NCI-H2196 treated with DMSO at 0.1 percent for 48 hours (cell line): ENCODE results near the gene TGM4.
"Not testable (repeated sequence)": the region's sequence is repeated elsewhere in the genome, so short reads cannot be mapped to it uniquely, and the experiment has no call there.

Source experiments
- DNase-seq: peaks from one replicate; lab custom pipeline; 2025; ENCODE audit not compliant: unreplicated experiment; lab: John Stamatoyannopoulos, UW

Gene TGM4

DNA sequence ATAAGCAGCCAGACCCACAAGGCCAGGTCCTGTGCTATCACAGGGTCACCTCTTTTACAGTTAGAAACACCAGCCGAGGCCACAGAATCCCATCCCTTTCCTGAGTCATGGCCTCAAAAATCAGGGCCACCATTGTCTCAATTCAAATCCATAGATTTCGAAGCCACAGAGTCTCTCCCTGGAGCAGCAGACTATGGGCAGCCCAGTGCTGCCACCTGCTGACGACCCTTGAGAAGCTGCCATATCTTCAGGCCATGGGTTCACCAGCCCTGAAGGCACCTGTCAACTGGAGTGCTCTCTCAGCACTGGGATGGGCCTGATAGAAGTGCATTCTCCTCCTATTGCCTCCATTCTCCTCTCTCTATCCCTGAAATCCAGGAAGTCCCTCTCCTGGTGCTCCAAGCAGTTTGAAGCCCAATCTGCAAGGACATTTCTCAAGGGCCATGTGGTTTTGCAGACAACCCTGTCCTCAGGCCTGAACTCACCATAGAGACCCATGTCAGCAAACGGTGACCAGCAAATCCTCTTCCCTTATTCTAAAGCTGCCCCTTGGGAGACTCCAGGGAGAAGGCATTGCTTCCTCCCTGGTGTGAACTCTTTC lies 39.6 kb downstream of the TGM4 start:
- peak; percentile 27 for DNase-seq

DNA sequence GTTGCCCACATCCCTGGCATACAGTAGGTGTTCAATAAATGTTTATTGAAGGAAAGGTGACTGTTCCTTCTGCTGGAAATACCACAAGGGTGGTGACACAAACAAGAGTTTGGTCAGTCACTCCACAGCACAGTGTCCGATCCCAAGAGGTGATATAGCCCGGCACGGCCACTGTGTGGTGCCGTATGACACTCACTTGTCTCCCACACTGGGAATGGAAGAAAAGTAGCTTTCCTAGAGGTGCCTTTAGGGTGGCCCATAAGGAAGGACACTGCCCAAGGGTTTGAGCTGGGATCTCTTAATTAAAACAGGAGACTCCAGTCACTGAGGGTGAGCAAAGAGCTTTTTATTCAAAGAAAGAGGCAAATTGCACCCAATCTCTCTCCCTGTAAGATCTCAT lies 40.5 kb downstream of the TGM4 start:
- no peak for DNase-seq

DNA sequence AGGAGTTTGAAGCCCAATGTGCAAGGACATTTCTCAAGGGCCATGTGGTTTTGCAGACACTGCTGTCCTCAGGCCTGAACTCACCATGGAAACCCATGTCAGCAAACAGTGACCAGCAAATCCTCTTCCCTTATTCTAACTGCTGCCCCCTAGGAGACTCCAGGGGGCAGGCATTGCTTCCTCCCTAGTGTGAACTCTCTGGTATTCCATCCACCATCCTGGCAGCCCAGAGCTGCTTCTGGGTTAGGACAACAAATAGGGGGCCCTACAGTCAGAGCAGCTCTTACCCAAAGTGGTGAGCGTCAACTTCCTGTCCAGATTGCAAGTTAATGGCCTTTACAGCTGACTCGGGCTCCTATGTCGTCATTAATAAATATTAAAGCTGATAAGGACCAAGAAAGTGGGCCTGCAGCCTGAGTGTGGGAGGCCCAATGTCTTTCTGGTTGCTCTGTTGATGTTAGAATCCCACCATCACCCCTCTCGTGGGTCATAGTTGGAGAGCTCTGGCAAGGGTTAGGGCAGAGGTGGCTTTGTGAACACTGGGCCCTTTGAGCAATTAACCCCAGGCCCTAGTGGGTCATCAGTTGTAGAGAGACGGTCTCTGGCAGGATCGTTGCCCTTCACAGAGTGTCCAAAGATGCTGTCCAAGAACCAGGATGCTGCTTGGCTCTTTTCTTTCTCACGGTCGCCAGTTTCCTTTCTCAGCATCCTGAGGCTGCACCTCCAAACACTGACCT lies 41.5 kb downstream of the TGM4 start:
- no peak for DNase-seq

DNA sequence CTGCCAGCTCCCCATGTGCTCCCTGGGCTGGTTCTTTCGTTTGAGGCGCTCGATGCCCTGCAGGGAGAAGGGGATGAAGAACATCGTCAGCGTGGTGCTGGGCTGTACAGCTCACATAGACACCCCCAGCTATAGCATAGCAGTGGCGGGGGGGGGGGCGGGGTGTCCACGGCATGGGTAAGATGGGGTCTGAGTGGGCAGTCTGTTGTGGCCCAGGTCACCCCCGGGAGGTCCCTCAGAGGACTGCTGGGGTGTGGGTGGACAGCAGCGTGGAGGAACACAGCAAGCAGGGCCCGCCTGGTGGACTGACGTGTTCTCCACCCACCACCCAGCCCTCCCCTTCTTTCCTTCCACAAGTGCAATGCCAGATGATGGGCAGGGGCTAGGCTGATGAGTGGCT lies 43.7 kb downstream of the TGM4 start:
- no peak for DNase-seq

DNA sequence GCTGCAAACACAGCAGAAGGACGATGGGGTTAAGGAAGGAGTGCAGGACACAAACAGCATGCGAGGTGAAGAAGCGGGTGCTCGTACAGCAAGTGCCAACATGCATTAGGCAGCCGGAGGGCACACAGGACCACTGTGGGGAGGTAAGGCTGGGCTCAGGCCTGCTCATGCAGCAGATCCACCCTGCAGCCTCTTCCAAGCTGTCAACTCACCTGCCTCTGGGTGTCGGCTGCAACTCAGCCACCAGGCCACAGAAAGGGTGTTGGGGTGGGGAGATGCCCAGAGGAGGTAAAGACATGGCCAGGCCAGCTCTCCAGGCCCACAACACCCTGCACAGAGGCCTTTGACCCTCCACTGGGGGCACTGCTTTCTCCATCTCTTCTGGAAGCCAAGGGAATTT lies 44.2 kb downstream of the TGM4 start:
- no peak for DNase-seq

DNA sequence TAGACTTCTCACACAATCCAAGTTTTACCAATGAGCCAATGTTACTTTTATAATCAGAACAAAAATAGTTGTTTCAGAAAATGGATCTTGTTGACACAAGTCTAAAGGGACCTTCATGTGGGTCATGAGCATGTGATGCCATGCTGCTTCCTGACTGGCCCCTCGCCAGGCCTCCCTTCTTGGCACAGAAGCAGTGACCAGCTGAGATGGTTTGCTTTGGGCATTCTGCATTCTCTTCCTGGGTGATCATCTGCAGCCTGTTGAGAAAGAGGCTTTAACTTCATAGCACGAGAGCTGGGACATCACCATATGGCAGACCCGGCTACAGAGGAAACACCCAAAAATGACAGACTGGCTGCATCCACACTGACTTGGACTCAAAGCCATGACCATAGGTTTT lies 45.7 kb downstream of the TGM4 start:
- no peak for DNase-seq

DNA sequence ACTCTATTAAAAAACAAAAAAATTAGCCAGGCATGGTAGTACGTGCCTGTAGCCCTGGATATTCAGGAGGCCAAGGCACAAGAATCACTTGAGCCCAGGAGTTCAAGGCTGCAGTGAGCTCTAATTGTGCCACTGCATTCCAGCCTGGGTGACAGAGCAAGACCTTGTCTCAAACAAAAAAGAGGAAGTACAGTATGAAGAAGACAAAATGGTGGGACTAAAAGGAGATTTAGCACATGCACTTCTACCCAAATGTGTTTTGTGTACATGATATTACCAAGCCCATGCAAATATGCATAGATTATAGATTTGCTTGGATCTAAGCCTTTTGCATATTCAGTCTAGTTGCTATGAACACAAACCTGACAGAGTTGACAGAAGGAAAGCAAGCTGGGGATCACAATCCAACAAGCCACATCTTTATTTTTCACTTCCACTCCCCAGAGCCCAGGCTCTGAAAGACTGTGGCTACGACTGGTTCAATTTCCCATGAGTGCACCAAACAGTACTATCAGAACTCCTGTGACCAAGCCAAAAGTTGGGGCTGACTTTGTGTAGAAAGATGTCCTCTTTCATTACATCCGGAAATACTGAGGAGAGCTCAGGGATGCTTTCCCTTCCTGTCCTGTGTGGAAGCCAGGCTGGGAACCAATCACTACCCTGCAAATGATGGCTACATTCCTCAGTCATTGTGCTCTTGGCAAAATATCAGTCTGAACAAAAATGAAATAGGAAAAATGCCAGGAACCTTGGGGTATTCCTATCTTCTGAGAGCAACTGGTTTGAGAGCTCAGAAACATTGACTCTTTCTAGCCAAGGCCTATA lies 49.4 kb downstream of the TGM4 start:
- DNase-seq: no peak

DNA sequence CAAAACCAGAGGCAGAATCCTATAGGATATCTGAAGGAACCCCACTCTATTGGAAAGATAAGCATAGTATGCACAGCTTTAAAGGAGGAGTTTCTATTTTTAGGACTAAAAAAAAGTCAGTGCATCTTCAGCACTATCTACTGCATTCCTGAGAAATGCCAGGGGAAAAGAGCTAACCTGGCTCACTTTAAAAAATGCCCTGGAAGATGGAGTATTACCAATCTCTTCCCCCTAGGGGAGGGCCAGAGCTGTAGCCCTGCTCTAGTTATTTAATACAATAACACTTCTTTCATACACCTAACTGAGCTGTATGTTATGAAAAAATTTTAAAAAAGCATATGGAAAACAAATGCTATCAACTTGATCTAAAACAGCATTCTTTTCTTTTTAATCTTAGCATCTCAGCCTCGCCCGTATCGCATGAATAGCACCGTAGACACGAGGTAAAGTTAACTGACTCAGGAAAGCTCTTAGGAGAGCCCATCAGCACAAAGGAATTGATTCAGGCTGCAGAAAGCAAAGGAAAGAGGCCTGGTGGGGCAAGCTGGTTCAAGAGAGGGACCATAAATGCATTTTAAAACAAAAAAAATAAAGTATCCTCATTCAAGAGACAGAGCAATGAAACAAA lies 50.2 kb downstream of the TGM4 start:
- no peak for DNase-seq

DNA sequence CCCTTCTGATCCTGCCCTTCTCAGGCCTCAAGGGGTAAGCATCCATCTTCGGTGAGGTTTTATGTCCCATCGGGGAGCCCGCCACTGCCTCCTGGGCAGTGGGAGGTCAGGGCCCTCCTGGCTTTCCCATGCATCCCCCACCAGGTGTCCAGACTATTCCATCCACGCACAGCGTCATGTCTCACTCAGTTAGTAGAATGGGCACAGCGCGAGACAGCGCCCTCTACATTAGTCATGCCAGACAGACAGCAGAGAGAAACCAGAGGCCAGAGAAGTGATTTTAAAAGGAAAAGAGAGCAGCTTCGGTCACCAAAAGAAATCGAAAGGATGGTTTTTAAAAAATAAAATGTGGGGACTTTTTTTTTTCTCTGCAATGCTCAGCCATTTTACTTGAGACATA lies 51.8 kb downstream of the TGM4 start:
- no peak for DNase-seq

DNA sequence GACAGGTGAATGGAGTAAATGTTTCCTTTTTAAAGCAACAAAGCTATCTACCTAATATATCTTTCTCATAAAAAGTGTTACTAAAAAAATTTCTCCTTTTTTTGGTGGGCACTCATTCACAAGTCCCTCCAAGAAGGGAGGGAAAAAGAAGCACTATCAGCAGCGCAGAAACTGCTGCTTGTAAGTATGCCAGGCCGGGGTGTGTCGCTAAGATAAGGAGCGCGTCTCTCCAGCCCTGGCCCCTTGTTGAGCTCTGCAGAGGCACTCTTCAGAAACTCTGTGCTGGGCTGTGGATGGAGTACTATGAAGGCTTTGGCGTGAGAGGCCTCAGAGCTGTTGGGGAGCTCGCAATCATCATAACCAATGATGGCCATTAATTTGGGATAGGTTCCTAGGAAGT lies 52.5 kb downstream of the TGM4 start:
- no peak for DNase-seq

DNA sequence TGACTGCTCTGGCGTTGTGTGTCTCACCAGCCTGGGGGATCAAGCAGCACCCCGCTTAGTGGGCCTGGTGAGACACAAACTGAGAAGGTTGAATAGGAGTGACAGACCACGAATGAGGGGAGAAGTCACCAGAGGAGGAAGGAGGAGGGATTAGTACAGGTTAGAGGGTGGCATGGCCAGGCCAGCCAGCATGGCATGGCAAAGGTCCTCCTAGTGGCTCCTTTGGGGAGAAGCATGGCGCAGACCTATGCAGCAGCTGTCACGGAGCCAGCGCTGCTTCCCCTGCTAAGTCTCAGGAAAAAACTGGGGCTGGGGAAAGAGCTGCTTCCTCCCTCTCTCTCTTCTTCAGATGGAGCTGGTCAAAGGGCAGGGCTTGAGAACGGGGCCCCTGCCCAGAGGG lies 53.0 kb downstream of the TGM4 start:
- no peak for DNase-seq

DNA sequence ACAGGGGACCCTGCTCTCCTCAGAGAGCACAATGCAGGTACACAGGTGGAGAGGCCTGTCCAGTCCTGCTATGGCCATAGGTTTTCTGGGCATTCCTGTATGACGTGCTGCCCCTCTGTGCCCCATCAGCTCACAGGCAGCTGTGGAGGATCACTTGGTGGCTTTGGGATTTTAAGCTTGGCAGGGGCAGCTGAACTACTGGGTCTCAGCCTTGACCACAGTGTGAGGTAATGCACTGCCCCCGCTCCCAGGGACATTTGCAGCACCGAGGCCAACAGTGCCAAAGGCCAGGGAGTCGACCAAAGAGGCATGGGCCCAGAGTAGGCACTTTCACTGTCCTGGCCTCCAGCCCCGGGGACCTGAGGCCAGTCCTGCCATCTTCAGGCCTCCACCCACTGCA lies 55.4 kb downstream of the TGM4 start:
- DNase-seq: no peak

DNA sequence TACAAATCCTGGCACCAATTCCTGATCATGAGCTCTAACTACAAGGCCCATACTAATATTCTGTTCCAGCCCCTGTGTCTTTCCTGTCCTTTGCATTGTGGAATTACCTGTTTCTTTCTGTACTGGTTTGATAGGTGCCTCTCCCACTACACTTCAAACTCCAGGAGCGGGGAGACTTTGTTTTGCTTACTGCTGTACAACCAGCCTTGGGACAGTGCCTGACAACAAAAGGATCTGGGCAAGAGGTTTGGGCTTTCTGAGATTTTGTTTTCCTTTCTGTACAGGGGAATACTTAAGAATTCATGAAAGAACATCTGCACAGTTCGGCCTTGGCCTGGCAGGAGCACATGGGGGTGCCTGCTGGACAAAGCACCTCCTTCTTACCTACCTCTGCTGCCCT lies 56.5 kb downstream of the TGM4 start:
- DNase-seq: no peak

DNA sequence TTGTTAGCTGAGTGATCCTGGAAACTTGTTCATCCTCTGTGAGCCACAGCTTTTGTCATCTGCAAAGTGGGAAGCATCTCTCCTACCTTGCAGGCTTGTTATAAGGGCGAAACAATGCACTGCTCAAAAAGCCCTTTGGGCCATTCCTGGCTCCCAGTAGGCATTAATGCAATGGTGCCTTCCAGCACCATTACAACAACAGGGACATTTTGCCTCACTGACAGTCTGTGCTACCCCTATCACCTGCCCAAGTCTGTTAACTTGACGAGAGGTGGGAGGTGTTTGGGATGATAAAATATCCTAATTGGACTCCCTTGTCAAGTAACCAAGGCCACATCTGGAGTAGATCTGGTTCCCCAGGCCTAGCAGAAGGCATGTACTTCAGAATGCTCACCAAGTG lies 57.4 kb downstream of the TGM4 start:
- no peak for DNase-seq

DNA sequence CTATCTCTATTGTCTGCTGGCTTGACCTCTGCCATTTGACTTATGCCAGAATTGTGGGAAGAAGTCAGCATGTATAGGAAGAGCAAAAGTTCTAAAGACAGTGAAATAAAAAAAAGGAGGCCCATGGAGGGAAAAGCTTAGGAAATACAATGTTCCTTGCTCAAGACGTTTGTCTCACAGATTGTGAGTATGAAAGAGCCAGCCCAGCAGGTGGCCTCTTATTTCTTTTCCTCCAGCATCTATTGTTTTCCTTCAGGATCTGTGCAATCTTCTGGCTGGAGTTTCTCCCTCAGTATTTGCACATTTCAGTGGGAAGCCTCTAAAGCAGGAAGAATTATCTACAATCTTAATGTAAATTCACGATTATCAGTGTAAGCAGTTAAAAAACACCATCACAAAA lies 57.9 kb downstream of the TGM4 start:
- no peak for DNase-seq

DNA sequence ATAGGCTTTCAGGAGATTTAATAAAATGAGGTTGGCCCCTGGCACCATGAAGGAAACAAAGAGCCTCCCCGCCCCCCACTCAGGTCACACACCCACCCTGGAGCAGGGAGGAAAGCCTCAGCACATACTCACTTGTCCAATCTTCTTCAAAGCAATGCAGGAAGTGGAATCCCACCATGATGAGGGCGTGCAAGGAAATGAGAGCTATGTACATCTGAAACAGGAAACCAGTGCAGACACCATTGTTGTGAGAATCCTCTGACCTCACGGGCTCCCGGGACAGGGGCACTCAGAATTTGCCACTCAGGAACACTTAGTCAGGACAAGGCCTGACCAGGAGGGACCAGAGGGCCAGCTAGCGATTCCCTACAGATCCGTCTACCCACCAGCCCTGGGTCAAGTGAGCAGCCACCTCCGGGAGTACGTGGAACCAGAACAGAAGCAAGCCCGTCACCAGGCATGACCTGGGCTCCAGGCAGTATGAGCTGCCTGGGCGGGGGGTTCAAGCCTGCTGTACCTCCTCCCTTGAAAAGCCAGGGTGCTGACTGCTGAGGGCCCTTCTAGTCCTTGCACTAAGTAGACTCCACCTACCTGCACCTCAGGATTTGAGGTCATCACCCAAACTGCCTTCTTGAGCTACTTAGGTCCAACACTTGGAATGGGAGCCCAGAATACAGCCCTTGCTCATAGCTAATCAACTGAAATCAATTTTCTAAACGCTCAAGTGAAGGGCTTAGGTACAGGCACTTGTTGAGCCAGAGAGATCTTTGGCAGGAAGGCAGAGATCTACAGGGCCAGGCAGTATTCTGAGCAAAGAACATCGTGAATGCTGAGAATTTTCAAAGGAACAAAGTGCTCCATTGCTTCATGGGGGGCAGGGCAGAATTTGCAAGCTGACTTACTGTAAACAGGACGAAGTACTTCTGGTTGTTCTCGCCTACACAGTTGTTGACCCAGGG lies 58.9 kb downstream of the TGM4 start:
- DNase-seq: no peak

DNA sequence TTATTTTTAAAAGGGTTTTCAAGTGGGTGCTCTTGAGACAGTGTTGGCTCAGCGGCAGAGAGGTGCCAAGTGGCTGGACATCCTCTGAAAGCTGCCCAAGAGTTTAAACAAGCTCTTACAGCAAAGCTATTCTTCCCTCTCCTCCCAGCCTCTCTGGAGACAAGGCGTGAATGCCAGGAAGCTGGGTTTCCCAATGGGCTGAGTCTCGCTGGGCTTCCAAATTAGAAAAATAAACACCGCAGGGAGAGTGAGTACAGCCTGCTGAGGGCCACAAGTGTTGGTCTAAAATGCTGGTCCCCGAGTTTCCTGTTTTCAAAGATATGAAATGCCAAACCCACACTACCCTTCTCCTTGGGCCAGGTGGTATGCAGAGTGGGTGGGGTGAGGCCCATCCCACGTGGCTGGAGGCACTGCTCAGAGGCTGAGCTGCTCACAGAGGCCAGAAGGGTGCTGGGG lies 65.2 kb downstream of the TGM4 start:
- no peak for DNase-seq

DNA sequence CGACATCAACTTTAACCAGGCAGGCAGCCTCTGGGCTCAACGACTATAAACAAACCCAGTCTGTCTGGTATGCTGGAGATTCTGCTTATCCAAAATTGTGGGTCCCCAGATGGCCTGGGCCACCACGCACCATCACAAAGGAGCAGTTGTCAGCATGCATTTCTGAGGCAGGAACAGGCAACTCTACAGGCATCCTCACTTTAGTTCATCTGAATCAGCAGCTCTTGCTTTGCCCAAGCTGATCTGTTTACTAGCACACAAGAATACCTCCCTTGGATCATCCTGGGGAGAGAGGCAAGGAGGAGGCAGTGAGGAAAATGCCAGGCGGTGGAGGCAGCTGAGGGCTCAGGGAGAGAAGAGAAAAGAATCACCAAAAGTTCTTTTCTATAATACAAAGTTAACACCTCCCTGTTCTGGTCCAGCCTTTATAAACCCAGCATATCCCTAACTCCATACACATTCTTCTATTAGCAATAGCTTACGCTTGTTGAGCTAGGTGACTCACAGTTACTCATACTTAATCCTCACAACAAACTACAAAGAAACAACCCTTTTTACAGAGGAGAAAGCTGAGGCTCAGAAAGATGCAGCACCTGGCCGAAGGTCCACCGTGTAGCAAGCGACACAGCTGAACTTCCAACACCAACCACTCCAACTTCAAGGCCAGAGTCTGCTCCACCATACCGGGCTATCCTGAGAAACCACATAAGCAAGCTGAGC lies 68.0 kb downstream of the TGM4 start:
- DNase-seq: no peak

DNA sequence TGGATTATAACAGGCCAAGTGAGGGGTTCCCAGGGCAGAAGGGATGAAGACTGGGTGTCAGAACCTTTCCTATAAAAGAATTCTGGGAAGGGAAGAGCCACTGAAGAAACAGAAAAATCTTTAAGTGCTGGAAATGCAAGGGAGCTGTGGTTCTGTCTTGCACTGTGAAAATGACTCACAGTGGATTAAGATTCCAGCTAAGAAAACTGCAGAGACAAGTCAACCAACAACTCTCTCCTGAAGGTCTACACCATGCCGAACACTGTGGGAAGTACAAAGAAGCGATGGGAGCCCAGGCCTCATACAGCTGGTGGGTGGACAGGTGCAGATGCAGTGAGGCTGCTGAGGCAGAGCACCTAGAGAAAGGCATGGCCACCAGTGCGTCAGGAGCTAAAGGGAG lies 73.8 kb downstream of the TGM4 start:
- DNase-seq: no peak

DNA sequence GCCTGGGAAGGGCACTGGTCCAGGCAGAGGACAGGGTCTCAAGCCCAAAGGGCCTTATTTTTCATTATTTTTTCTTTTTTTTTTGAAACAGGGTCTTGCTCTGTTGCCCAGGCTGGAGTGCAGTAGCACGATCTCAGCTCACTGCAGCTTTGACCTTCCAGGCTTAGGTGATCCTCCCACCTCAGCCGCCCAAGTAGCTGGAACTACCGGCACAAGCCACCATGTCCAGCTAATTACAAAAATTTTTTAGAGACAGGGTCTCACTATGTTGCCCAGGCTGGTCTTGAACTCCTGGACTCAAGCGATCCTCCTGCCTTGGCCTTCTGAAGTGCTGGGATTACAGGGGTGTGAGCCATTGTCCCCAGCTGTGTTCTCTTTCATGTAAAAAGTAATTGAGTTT lies 75.4 kb downstream of the TGM4 start:
- DNase-seq: not testable (repeated sequence)
